HG03571 (cell line): Measurements from ENCODE around the gene TSTD1.

Experiments used
- ATAC-seq: cut with Tn5 transposase; IDR thresholded peaks from one replicate; pipeline ENCODE4 v1.9.1; 2021; ENCODE audit not compliant: unreplicated experiment

Gene TSTD1

DNA sequence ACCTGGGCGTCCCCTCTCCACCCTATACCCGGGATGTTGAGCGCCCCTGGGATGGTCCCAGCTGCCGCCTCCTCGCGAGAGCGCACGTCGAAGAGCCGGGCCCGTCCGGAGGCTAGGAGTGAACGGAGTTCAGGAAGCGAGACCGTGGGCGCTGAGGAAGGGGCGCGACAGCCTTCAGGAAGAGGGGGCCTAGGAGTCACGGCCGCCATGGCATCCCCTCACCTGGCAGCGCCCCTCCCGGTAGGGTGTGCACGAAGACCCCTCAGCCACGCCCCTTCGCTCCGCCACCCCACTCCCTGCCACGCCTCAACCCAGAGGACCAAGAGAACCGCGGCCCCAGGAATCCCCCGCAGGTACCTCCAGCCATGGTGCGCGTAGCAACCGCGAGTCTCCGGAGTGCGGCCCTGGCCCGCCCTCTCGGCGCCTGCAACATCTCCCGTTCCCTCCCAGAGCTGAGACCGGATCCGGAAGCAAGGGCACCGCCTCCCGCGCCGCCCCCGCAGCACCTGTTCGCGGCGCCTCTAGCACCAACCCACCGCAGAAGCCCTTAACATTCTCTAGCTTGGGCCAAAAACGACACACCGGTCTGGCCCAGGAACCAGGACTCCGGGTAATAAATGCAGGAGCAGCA lies at the start of gene TSTD1:
Gene TSTD1 (minus strand): TSS at position 442 of the 631 bp plus-strand sequence. CDS start 75 bp downstream, at position 367.
- ATAC-seq, result peak; percentile 73

DNA sequence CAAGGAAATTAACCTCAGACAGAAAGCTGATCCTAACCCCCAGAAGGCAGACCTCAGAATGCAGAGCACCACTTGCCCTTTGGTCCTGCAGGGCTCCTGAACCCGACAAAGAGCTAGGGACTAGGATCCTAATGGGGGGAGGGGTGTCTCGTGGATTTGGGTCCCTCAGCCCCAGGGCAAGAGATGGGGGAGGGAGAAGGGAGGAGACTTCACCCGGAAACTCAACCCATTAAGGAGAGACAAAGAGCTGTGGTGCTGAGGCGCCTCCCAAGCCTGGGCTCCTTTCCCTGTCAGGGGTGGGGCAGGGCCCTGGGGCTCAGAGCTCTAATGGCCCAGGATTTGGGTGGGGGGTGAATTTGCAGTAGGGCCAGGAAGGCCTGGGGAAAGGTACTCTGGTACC lies 47.7 kb upstream of the TSTD1 start:
- no peak for ATAC-seq

DNA sequence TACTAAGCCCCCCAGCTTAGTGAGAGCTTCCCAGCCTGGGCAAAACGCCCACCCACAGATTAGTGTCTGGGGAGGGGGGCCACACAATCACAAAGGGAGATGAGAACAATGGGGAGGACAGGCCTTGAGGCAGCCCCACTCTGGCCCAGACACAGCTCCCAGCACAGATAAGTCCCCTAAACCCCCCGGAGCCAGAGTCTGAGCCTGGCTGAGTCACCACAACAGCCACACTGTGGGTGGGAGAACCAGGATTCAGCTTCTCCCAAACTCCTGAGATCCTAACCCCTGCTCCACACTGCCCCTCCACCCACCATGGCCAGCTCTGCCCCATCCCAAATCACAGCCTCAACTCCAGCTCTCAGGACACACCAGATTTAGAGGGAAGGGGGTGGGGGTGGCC lies 46.4 kb upstream of the TSTD1 start:
- ATAC-seq, result no peak

- ATAC-seq, result no peak
Measured at GRCh38 chr1:161084597-161084988, 45.8 kb upstream of the TSTD1 start.

GRCh38 chr1:161083748-161084596 lies 45.2 kb upstream of the TSTD1 start:
- ATAC-seq, result no peak

GRCh38 chr1:161082996-161083747 lies 44.4 kb upstream of the TSTD1 start:
- no peak for ATAC-seq

DNA sequence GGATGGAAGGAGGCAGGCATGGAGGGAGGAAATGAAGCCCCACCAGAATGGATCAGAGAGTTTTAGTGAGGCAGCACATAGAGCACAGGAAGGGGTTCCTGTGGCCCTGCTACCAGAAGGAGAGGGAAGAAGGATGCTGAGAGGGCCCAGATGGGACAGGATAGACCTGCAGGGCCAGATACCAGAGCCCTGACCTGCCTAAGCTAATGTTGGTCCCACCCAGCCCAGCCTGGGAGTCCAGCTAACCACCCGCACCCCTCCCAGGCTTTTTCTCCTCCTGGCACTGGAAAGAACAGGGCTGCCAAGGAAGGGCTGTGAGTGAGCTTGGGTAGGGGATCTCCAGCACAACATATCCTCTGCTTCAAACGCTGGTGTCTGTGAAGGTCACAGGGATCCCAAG lies 43.7 kb upstream of the TSTD1 start:
- no peak for ATAC-seq

DNA sequence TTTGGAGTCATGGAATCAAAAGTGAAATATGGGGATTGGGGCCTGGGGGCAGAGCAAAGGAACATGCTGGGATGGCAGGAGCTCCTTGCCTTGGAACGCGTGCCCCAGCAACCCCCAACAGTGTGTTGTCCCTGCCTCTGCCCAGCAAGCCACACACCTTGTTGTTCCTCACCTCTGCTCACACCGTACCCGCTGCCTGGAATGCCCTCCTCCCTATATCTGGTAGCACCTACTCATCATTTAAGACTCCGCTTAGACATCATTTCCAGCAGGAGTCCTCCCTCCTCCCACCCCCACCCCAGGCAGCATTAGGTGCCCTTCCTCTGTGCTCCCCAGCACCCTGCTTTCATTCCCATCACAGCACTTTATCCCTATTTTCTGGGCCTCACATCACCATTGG lies 42.8 kb upstream of the TSTD1 start:
- ATAC-seq, result no peak

DNA sequence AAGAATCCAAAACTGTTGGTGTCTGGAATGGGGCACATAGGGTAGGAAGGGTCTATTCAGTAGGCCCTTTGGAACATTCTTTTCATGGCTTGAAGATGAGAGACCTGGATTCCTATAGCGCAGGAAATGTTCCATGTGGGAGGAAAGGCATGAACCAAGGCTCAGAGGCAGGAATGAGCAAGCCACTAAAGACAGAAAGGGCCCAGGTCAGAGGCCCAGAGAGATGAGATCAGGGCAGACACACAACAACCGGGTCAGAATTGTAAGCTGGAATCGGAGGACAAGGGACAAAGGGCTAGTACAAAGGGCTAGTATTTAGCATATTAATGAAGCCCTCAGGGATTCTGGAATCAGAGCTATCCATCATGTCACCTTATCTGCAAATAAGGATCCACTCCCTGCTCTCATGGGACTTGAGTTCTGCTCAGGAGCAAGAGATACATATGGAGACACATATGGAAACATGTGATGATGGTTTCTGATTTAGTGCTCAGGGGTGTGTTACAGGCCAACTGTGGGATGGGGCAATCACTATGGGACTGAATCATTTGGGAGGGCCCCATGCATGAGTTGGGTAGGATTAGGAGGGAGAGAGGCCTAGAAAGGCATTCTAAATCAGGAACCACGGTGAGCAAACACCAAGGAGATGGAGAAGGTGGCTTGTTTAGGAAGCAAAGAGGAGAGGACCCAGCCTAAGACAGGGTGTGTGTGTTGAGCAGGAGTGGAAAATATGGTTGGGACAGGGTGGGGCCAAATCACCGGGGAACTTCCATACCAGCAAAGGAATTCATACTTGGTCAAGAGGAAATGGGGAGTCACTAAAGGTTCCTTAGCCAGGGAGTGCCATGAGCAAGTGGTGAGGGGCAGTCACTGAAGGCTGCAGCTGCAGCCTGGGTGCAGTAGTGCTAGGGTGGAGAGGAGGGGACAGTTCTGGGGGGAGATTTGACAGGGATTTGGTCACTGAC lies 42.0 kb upstream of the TSTD1 start:
- ATAC-seq, result no peak

DNA sequence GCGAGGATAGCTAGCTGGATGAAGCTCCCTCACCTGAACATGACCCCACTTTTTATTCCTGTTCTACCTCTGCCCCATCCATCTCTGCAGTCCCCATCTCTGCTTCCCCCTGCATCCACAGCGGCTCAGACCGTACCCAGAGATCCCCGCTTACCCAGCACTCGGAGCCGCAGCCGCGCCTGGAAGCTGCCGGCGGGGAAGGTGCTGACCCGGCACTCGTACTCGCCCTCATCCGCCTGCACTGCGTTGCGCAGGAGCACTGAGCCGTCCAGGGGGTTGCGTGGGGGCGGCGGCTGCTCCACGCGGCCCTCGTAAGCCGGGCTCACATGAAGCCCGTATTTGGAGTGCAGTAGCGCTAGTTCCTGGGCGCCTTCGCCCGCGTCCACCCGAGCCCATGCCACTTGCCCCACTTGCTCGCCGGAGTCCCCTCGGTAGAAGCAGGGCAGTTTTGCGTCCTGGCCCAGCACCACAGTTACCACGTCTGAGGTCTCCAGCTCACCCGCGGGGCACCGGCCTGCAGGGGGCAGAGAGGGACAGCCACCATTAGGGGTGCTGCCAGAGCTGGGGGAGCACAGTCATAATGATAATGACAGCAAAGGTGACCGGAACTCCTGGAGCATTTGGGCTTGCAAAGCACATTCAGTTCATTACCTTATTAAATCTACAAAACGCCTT lies 40.8 kb upstream of the TSTD1 start:
- ATAC-seq, result no peak

DNA sequence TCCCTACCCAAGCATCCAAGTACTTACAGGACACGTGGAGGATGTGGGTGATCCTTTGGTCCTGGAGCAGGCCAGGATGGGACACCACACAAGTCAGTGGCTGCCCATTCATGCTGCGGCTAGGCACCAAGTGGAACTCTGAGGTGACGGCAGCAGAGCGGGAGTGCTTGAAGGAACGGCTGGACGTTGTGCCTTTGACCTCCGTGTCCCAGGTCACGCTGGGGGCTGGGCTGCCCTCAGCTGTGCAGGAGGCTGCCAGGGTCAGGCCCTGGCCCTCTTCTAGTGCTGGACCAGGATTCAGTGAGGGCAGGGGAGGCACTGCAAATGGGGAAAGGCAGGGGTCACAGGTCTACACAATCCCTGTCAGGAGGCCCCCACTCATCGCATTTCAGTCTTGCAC lies 38.7 kb upstream of the TSTD1 start:
- no peak for ATAC-seq

DNA sequence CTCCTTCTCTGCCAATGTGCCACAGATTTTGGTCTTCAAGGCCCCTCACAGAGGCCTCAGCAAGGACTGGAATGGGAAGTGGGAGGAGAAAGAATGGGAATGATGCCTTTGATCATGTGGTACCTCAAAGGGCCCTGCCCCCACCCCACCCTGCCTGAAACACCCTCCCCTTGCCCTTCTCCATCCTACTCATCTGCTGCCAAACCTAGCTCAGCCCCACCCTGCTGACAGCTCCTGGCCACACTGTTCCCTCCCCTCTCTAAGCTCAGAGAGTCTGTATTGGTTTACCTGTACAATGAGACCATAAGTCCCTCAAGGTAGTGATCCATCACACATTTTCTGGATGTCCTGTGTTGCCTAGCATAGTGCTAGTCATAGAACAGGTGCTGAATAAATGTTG lies 37.6 kb upstream of the TSTD1 start:
- no peak for ATAC-seq

GRCh38 chr1:161074676-161075368 lies 36.1 kb upstream of the TSTD1 start:
- no peak for ATAC-seq

DNA sequence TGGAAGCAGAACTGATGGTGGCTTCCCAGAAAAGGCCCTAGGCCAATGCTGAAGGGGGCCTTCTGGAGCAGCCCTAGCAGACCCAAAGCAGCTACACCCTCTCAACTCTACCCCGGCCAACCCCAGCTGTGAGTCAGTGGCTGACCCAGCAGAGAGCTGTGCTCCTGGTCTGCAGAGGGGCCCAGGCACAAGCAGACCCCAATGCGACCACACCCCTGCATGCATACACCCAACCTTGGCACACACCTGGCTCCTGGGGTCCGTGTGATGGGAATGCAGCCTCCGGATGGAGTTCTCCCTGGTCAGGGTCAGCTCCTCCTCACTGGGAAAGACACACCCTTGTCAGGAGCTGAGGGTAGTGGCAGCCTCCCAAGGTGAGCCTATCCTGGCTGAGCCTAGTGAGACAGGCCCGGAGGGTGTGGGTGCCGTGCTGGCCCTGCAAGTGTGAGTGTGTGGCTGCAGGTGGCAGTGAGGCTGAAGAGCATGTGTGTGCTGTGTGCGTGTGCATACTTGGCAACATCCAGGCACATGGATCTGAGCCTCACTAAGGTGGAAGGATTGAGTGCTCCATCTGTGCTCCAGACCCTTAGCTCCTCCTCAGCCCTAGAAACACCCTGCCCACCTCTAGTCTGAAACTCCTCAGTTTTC lies 34.8 kb upstream of the TSTD1 start:
- no peak for ATAC-seq

DNA sequence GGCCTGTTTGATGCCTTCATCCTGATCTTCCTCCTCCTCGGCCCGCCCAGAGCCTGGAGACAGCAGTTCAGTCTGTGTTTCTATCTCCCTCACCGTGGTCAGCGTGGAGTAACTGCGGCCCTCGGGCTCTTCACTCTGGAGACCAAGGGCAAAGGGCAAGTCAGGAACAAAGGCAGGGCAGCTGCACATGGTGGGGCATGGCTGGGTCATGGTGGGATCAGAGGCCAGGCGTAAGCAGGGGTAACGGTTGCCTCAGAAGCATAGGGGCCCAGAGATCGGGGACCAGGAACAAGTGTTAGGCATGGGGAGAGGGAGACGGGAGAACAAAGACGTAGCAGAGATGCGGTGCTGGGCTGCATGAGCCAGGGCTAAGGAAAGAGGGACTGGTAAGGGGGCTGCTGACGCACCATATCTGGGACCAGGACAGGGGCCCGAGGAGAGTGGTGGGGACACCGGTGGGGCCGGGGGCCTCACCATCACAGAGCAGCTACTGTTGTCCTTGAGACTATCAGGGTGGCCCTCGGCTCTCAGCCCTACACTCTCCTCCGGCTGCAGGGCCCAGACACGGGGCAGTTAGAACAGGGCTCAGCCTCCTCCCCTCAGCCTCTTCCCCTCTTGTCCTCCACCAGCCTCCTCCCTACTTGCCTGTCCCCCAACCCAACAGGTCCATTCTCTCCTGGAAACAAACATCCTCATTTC lies 34.1 kb upstream of the TSTD1 start:
- ATAC-seq, result no peak

DNA sequence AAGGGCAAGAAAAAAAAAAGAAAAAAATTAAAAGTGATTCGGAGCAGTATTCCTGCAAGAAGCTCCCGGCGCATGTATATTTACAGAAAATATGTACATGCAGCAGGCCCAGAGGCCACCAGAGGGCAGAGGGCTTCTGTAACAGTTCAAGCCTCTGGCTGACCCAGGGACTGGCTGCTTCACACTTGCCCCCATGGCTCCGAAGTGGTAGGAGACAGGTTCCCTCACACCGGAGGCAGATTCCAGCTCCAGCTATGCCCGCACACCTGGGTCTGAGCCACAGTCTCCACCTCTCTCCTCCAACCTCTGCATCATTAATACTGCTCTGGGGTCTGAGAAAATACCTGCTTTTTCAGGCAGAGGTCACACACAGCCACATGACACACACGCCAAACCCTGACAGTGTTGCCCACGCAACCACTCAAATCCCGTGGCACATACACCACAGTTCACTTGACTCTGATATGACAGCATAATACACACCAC lies 33.2 kb upstream of the TSTD1 start:
- ATAC-seq, result no peak

GRCh38 chr1:161070761-161071160 lies 32.0 kb upstream of the TSTD1 start:
- ATAC-seq, result no peak

GRCh38 chr1:161069731-161070270 lies 31.0 kb upstream of the TSTD1 start, which contains the start of gene ARHGAP30:
TSS of gene ARHGAP30 (minus strand) at chr1:161069891. CDS start at chr1:161069624, 267 bp downstream.
- ATAC-seq, result peak; percentile 85
